ENCODE measurements around the gene STUB1. TPM values are rescaled to one million over a fixed set of nuclear protein-coding genes. Genes with fewer than 3 reads are reported as not detected.
A peak's percentile ranks its signal among the peaks of the same experiment; 100 is the strongest.

Gene STUB1
- total and polyA plus RNA-seq, 12 donors, result 92.7 to 165 (median 116) TPM

DNA sequence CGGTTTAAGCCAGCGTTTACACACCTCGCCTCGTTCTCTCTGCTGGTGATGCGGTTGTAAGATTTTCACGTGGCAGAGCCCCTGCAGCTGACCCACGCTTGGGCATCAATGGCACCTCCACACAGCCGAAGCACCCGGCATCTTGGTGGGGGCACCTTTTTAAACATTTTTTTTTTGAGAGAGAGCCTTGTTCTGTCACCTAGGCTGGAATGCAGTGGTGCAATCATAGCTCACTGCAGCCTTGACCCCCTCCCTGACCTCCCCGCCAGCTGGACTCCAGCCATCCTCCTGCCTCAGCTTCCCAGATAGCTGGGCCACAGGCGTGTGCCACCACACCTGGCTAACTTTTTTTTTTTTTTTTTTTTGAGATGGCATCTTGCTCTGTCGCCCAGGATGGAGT lies 26.2 kb upstream of the STUB1 start:
- 91 to 97% methylated on average over 12 of the region's 12 CpGs for WGBS, 2 donors
- H3K9me3 ChIP-seq, result no peaks in the 10 kb centered on the region
- H3K4me3 ChIP-seq, result no peak overlapping the region
- intact Hi-C loops (cut with DNase I), result loop anchor here in 1 of 10 donors (10.0 kb wide), 1 partner anchor 69 kb away; no protein-coding TSS in a partner anchor
- no peak overlapping the region for H3K27ac ChIP-seq
- H3K4me1 ChIP-seq, result peaks cover 5 to 11% (median 9%) of the 10 kb centered on the region in 9 donors
- H3K36me3 ChIP-seq, result peaks cover 0 to 57% (median 0%) of the 10 kb centered on the region in 9 donors
- TF ChIP-seq, protein P1, sequence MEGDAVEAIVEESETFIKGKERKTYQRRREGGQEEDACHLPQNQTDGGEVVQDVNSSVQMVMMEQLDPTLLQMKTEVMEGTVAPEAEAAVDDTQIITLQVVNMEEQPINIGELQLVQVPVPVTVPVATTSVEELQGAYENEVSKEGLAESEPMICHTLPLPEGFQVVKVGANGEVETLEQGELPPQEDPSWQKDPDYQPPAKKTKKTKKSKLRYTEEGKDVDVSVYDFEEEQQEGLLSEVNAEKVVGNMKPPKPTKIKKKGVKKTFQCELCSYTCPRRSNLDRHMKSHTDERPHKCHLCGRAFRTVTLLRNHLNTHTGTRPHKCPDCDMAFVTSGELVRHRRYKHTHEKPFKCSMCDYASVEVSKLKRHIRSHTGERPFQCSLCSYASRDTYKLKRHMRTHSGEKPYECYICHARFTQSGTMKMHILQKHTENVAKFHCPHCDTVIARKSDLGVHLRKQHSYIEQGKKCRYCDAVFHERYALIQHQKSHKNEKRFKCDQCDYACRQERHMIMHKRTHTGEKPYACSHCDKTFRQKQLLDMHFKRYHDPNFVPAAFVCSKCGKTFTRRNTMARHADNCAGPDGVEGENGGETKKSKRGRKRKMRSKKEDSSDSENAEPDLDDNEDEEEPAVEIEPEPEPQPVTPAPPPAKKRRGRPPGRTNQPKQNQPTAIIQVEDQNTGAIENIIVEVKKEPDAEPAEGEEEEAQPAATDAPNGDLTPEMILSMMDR (IDR thresholded peaks at IDR 0.05), result no peak
- no peaks in the 10 kb centered on the region for H3K27me3 ChIP-seq
- ATAC-seq (no peak), DNase-seq (no peak)

DNA sequence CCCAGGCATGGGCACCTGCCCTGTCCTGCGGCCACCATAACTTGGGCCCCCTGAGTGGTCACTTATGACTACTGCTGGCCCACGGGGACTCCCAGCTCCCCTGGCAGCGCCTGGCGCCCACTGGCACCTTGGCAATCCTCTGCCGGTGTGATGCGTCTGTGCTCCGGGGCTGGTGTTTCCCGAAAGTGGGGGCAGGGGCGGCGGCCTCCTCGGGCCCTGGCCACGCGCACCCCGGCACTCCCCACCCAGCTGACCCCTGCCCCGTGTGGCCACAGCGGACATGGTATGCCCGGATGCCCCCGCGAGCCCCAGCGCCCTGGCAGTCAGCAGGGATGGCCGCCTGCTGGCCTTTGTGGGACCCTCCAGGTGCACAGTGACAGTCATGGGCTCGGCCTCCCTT lies 22.7 kb upstream of the STUB1 start:
- no peak for ATAC-seq
- Histone ChIP-seq H3K36me3 (peaks cover 0 to 51% (median 0%) of the 10 kb centered on the region in 9 donors), H3K27me3 (no peaks in the 10 kb centered on the region), H3K4me3 (no peak overlapping the region), H3K27ac (no peak overlapping the region), H3K4me1 (peaks cover 0 to 16% (median 12%) of the 10 kb centered on the region in 9 donors), H3K9me3 (no peaks in the 10 kb centered on the region)
- DNase-seq, result no peak
- TF ChIP-seq, protein P1 (IDR thresholded peaks at IDR 0.05), result no peak
- intact Hi-C loops (cut with DNase I), result loop anchor here in 2 of 10 donors (5.0 to 10.0 kb wide), 2 partner anchors 73 to 80 kb away; no protein-coding TSS in a partner anchor
- 92 to 94% methylated on average over 22 of the region's 22 CpGs for WGBS, 2 donors

DNA sequence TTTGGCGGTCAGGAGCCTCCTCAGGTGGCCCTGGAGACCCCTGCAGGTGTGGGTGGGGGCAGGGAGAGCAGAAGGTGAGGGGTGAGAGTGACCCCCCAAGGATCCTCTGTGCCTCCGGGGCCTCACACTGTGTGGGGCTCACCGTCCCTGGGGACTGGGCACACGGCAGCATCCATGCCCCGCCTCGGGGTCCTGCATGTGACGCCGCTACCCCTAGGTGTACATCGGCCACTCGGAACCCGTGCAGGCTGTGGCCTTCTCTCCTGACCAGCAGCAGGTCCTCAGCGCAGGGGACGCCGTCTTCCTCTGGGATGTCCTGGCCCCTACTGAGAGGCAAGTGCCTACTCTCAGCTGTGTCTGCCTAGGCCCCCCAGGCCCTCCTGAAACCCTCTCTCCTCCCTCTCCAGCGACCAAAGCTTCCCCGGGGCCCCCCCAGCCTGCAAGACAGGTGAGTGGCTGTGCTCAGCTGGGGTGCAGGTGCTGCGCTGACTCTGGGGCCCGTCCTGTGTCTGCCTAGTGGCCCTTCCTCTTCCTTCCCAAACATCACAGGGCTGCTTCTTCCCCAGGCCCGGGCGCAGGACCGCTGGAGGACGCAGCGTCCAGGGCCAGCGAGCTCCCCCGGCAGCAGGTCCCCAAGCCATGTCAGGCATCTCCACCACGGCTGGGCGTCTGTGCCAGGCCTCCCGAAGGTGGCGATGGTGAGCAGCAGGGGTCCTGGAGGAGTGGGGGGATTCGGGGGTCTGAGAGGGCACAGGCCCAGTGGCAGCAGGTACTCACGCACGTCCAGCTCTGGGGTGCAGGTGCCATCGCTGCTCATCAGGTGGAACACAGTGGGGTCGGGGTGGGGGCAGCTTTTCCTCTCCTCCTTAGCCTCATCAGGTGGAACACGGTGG lies 21.3 kb upstream of the STUB1 start:
- intact Hi-C loops (cut with DNase I), result loop anchor here in 2 of 10 donors (5.0 to 10.0 kb wide), 2 partner anchors 74 to 82 kb away; no protein-coding TSS in a partner anchor
- ATAC-seq (no peak), DNase-seq (no peak)
- TF ChIP-seq, protein P1 (IDR thresholded peaks at IDR 0.05), result no peak
- Histone ChIP-seq H3K36me3 (peaks cover 0 to 45% (median 0%) of the 10 kb centered on the region in 9 donors), H3K4me1 (peaks cover 0 to 16% (median 12%) of the 10 kb centered on the region in 9 donors), H3K27me3 (no peaks in the 10 kb centered on the region), H3K27ac (no peak overlapping the region), H3K4me3 (no peak overlapping the region), H3K9me3 (no peaks in the 10 kb centered on the region)
- 93% methylated on average over 35 of the region's 35 CpGs for WGBS, 2 donors

DNA sequence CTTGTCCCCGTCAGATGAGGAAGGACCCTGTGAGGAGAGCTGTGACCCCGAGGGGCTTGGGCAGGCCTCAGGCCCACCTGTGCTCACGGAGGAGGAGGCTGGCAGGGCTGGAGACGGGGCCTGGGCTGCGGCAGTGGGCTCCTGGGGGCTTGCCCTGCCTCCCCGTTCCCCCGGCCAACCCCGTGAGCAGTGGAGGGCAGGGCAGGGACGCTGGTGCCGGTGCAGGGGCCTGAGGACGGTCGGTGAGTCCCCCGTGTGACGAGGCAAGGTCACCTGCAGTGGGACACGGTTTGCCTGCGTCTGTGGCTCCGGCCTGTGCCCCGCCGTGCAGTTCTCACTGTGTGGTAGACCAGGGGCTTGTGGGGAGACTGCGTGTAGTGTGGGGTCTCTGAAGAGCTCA lies 20.6 kb upstream of the STUB1 start:
- Histone ChIP-seq H3K27ac (no peak overlapping the region), H3K4me1 (peaks cover 0 to 16% (median 12%) of the 10 kb centered on the region in 9 donors), H3K27me3 (no peaks in the 10 kb centered on the region), H3K4me3 (no peak overlapping the region), H3K9me3 (no peaks in the 10 kb centered on the region), H3K36me3 (peaks cover 0 to 44% (median 0%) of the 10 kb centered on the region in 9 donors)
- ATAC-seq, result peak in 2 of 8 donors; percentile 0 to 2
- intact Hi-C loops (cut with DNase I), result loop anchor here in 9 of 10 donors (5.0 to 10.0 kb wide), 4 partner anchors 72 to 82 kb away; no protein-coding TSS in a partner anchor
- no peak for DNase-seq
- TF ChIP-seq, protein P1 (IDR thresholded peaks at IDR 0.05), result no peak
- 89 to 90% methylated on average over 19 to 20 of the region's 20 CpGs for WGBS, 2 donors
